Measurements from ENCODE around the gene PIN1.

The PIN1 gene

DNA sequence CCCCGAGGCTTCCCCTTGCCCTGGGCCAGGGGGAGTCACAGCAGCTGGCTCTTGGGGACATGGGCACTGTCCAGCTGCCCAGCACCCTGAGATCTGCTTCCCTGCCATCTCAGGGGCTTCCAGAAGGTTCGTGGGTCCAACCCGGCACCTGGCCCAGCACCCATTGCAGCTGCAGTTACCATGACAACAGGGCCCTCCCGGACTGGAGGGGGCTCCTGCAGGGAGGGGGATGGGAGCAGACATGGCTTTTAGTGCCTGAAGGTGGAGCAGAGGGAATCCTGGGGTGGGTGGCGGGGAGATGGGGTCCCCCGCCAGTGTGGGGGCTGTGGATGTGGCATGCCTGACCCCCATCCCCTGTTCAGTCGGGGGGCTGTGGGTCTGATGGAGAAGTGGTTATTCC lies 14.7 kb downstream of the PIN1 start:
- DNase-seq (ENCODE audit: low read depth), result no peak
- no peak overlapping the region for H3K4me3 ChIP-seq (ENCODE audit: low read depth, low read length)

DNA sequence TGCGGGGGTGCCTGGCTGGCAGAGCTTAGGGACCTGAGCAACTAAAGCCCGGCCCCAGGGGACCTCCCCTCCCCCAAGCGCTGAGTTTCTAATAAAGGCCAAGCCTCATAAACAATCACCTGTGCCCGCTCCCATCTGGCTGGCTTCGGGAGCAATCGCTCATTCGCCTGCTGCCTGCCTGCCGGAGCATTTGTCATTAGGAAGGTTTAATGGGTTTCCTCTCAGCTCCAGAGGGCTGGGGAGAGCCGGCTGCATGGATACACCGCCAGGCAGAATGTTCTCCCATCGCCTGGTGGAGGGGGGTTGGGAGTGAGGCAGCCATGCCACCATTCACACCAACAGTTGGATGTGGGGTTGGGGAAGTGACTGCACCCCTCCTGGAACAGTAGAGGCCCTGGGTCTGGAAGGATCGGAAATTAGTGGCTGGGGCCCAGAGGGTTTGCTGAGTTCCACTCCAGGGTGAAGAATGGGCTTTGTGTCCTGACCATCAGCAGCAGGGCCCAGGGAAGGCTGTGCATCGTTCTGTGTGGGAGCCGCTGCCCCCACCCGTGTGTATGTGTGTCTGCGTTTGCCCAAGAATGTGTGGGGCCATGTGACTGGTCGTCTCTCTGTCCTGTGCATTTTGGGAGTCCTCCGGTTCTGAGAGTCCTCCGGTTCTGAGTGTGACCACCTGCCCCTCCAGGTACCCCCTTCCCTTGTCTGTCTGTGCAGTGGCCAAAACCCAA lies 15.3 kb downstream of the PIN1 start:
- DNase-seq (ENCODE audit: low read depth), result no peak
- no peak overlapping the region for H3K4me3 ChIP-seq (ENCODE audit: low read depth, low read length)

DNA sequence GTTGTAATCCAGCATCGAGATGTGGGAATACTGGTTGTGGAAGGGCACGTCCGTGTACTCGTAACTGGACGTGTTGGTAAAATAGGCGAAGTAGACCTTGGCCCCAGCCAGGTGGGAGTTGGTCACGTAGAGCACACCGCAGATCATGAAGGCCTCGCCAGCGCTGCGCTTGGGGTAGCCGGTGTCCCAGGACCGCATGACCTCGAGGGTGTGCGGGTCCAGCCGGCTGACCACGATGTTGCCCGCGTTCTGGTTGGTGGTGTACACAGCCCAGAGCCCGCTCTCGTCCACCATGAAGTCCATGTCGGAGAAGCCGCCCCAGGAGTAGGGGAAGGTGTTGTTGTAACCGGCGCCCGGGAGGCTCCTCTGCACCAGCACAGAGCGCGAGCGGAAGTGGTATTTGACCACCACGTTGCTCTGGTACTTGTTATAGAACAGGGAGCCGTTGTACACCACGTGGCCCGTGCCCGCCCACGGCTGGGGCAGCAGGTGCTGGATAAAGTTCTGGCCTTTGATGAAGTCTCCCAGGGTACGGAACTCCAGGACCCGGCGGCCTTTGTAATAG lies 19.2 kb downstream of the PIN1 start:
- DNase-seq (ENCODE audit: low read depth), result no peak
- no peak overlapping the region for H3K4me3 ChIP-seq (ENCODE audit: low read depth, low read length)

DNA sequence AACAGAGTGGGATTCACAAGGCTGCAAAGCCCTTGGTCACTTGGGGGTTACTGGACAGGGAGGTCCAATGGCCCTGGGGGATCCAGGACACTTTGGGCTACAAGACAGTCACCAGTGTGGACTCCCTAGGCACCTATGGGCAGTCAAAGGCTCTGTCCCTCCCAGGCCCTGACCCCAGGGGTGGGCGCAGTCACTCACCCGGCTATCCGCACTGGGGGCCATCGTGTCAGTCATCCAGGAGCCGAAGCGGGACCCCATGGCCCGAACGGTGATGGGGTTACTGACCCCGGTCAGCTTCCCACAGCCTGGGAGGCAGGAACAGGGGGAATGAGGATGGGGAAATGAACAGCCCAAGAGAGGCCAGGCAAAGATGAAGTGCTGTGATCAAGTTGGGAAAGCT lies 21.5 kb downstream of the PIN1 start:
- DNase-seq (ENCODE audit: low read depth), result no peak

DNA sequence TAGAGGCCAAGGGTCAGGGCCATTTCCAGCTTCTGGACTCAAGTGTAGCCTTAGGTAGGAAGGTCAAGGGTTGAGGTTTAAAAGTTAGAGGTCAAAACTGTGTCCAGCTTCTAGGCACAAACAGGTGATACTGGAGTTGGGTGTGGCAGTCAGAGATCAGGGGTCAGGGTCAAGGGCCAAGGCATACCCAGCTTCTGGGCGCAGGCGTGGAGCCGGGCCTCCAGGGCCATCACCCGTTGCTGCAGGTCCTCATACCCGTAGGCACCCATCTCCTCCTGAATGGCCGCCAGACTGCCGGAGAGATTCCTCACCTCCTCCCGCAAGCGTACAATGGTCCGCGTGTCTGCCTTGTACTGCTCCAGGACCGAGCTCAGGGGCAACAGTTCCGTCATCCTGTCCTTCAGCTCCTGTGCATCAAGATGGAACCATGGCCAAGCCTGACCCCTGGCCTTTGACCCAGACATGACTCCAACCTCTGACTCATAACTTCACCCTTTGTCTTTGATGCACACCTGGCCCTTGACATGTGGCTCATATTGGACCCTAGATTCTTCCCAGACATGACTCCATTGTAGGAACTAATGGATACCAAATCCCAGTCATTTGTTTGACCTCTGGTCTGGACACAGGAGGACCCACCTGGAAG lies 22.1 kb downstream of the PIN1 start:
- DNase-seq (ENCODE audit: low read depth), result no peak
- H3K4me3 ChIP-seq (ENCODE audit: low read depth, low read length), result no peak overlapping the region

More for the DNA sequence above, 21.5 kb downstream of the PIN1 start:
- H3K4me3 ChIP-seq (ENCODE audit: low read depth, low read length), result no peak overlapping the region

DNA sequence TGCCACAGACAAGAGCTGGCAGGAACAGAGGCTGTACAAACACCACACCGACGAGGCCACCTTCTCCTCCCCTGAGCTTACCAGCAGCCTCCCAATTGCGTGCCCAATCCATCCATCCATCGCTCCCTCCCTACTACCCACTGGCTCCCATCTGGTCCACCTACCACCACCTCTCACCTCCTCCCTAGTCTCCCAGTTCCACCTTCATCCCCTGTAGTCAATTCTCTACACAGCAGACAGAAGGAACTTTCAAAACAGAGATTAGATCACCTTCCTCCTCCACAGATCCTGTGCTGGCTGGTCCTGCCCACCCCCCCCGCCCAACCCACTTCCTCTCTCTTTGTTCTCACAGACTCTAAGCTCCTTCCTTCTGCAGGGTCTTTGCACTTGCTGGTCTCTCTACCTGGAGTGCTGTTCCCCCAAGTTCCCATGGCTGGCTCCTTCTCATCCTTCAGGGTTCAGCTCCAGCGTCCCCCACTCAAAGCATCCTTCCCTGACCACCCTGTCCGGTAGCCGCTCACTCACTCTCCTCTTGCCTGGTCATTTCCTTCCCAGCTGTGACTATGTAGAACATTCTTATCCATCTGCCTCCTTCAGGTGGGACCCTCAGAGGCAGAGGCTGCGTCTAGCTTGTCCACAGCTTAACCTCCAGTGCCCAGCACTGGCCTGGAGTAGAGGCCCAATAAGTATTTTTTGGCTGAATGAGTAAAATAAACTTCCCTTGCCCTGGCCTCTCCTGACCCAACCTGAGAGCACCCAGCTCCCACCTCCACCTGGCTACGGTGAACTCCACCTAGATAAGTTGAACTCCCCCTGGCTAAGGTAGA lies 23.0 kb downstream of the PIN1 start:
- H3K4me3 ChIP-seq (ENCODE audit: low read depth, low read length), result no peak overlapping the region
- DNase-seq (ENCODE audit: low read depth), result no peak

DNA sequence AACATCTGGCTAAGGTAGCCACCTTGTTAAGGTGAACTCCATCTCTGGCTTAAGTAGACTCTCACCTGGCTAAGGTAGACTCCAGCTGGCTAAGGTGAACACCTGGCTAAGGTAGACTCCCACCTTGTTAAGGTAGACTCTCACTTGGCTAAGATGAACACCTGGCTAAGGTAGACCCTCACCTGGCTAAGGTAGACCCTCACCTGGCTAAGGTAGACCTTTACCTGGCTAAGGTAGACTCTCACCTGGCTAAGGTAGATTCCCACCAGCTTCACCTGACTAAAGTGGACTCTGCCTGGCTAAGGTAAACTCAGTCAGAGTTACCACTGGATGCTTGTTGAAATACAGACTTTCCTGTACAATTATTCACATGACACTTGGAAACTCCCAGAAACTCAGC lies 23.6 kb downstream of the PIN1 start:
- no peak overlapping the region for H3K4me3 ChIP-seq (ENCODE audit: low read depth, low read length)
- DNase-seq (ENCODE audit: low read depth), result no peak

DNA sequence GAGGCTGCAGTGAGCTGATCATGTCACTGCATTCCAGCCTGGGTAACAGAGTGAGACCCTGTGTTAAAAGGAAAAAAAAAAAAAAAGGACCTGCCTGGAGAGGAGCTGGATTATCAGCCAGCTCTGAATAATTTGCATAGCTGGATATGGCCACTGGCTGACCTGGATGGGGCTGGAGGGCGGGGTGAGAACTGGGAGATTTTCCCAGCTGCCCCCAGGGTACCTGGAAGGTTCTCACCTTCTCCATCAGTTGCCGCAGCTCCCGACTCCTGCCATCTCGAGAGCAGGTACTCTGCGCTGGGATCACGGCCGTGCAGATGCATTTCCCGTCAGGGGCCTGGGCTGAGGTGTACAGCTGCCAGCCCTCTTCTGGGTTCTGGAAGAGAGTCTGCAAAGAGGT lies 25.3 kb downstream of the PIN1 start:
- no peak overlapping the region for H3K4me3 ChIP-seq (ENCODE audit: low read depth, low read length)
- DNase-seq (ENCODE audit: low read depth), result no peak

DNA sequence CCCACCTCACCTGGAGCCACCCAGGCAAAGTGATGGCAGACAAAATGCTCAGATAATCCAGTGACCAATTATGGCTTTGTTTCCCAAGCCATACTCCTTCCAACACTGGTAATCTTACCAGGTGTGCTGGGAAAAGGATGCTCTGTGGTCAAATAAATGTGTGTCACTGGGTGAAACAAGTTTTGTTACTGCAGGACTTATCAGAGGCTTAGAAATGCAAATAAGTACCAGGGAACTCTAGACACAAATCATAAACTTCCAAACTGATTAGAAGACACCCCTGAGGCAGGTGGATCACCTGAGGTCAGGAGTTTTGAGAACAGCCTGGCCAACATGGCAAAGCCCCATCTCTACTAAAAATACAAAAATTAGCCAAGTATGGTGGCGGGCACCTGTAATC lies 26.4 kb downstream of the PIN1 start:
- no peak for DNase-seq (ENCODE audit: low read depth)
- H3K4me3 ChIP-seq (ENCODE audit: low read depth, low read length), result no peak overlapping the region

DNA sequence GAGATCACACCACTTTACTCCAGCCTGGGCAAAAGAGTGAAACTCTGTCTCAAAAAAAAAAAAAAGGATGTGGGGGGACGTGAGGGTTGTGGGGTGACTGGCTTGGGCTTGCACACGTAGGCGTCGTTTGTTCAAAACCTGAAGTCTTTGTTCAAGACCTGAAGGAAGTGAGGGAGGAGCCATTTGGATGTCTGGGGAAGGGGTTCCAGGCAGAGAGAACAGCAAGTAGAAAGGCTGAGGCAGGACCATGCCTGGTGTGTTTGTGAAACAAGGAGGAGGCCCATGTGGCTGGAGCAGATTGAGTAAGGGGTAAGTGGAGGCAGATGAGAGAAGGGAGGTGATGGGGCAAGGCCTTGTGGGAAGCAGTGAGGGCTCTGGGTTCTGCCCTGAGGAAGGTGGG lies 27.8 kb downstream of the PIN1 start:
- H3K4me3 ChIP-seq (ENCODE audit: low read depth, low read length), result no peak overlapping the region
- no peak for DNase-seq (ENCODE audit: low read depth)

DNA sequence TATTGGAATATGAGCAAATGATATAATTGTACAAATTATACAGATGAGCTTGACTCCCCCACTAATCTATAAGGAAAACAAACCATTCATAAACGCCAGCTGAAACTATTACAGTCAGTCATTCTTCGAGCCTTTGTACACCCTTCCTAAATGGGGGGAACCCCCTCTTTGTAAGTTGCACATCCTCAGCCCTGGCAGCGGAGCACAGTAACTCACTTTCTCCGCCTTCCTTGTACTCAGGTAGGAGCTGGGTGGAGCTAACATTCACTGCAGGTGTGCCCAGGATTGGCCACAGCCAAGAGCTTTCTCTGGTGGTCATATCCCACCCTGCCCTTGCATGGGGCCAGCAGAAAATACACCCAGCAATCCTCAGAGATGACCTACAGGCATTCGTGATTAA lies 28.6 kb downstream of the PIN1 start:
- no peak overlapping the region for H3K4me3 ChIP-seq (ENCODE audit: low read depth, low read length)
- DNase-seq (ENCODE audit: low read depth), result no peak

DNA sequence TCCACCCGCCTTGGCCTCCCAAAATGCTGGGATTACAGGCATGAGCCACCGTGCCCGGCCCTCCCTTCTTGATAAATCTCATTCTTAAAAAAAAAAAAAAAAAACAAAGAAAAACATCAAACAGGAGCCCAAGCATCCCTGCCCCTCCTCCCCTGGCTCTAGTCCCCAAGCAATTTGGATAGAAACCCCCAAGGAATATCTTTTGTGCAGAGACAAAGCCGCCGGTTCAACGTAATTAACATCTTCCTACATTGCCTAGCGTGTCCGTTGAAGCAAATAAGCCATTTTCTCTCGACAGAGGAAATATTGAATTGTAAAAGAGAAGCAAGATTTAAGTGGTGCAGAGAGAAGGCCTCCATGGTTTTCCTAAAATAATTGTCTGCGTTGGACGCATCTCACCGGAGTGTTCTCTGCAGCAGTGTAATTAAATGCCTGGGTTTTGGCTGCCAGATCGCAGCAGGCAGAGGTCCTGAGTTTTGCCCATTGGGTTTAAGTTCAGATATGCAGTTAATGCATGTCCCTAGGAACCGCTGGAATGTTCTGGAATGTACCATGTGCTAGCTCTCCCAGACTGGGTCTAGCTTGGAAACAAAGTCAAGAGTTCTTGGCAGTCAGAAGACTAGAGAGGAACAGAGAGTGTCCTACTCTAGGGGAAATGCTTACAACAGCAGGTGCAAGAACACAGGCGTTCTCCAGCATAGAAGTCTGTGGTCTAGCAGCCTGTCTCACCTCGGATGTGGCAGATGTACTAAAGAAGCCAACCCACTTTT lies 30.8 kb downstream of the PIN1 start:
- H3K4me3 ChIP-seq (ENCODE audit: low read depth, low read length), result no peak overlapping the region
- no peak for DNase-seq (ENCODE audit: low read depth)

DNA sequence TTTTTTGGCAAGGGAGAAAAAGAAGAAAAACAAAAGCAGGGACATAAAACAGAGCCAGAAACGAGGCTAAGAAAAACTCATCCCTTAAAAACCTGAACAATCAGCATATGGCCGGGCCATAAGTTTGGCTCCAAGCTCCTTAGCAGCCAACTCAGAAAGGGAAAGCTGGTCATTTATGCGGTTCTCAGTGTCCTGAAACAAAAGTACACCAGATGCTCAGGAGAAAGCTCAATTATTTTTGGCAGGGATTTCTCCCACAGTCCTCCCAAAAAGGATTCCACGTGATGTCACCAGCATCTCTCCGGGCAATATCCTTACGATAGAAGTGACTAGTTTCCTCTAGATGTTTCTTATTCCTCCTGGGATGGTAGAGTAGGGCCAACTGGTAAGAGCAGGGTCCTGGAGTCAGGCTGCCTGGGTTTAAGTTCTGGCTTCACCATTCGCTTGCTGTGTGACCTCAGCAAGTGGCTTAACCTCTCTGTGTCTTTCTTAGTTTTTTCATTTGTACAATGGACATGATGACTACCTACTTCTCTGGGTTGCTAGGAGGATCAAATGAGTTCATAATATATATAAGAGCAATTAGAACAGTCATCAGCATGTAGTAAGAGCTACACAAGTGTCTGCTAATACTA lies 34.0 kb downstream of the PIN1 start:
- no peak for DNase-seq (ENCODE audit: low read depth)
- no peak overlapping the region for H3K4me3 ChIP-seq (ENCODE audit: low read depth, low read length)

DNA sequence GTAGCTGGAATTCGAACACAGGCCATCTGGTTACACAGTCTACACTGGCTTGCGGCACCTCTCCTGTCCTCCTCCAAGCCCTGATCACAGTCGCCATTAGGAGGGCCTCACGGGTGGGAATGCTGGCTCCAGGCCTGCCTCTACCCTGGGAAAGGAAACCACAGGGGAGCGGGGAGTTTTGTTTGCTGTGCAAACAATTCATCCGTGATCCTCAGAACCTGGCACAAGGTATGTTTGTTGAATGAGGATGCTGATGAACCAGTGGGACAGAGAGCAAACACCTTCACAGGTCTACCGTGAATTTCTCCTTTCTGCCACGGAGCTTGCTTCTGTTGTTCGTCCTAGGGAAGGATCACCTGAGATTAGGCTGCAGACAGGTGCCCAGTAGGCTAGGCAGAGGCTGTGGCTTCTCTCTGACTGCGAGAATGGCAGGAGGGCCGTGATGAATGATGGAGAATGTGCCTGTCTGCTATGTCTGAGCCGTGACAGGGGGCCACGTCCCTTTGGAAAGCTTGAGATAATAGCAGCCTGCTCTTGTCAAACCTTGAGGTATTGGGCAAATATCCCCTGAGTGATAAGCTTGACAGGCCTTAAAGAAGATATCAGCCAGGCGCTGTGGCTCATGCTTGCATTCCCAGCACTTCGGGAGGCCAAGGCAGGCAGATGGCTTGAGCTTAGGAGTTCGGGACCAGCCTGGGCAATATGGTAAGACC lies 36.7 kb downstream of the PIN1 start:
- no peak overlapping the region for H3K4me3 ChIP-seq (ENCODE audit: low read depth, low read length)
- DNase-seq (ENCODE audit: low read depth), result no peak

DNA sequence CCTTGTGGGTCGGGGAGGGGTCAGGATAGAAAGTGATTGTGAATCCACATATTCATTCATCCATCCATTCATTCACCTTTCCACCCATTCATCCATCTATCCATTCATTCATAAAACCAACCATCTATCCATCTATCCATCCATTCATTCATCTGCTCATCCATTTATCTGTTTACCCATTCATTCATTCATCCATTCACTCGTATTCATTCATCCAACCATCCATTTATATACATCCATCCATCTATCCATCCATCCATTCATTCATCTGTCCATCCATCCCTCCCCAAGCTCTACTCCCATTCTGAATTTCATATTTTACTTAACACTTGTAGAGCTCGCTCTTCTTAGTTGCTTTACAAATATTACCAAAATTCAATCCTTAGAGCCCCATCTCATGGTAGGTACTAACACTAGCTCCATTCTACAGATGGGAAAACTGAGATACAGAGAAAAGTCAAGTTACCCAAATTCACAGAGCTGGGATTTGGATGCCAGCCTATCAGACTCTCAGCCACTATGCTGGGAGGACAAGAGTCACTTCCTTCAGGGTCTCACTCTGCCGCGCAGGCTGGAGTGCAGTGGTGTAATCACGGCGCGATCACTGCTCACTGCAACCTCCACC lies 37.6 kb downstream of the PIN1 start:
- H3K4me3 ChIP-seq (ENCODE audit: low read depth, low read length), result no peak overlapping the region

DNA sequence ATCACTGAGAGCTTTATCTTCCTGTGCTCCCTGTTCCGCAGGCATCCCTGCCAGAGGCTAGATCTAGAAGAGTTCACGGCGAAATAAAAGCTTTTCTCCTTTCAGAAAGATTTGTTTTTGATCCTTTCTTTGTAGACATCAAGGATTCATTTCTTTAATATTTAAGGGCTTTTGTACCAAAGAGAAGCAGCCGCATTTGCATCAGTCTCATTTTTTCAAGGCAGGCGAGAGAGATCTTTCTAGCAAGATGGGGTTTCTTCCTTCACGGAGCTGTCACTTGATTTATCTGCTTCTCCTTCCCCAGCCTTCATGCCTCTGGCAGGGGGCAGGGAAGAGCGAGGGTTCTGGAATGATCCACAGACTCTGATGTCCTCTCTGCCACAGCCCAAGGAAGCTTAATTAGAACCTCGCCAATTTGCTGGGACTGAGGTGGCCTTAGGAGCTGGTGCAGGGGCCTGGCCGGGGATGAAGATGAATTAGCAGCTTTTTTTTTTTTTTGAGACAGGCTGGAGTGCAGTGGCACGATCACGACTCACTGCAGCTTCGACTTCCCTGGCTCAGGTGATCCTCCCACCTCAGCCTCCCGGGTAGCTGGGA lies 40.0 kb downstream of the PIN1 start:
- H3K4me3 ChIP-seq (ENCODE audit: low read depth, low read length), result no peak overlapping the region
- no peak for DNase-seq (ENCODE audit: low read depth)

More for the DNA sequence above, 37.6 kb downstream of the PIN1 start:
- DNase-seq (ENCODE audit: low read depth), result no peak

DNA sequence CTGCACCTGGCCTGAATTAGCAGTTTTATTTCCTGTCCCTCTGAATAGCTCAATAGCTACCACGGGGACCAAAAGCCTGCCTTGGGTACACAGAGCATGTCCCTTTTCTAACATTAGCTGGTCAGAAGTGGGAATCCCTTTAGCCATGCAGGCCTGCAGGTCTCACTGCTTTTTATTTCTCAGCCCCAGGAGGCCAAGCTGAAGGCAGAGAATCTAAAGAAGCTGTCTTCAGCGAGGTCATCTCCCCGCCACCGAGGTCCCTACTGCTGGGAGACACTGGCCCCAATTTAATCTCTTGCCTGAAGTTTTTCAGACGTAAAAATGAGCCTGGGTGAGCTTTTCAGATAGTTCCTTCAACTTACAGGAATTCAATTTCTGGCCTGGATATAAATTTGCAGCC lies 40.7 kb downstream of the PIN1 start:
- no peak for DNase-seq (ENCODE audit: low read depth)
- no peak overlapping the region for H3K4me3 ChIP-seq (ENCODE audit: low read depth, low read length)
